ENCODE results near the gene DBF4B.
"Not testable (repeated sequence)": the region's sequence is repeated elsewhere in the genome, so short reads cannot be mapped to it uniquely, and the experiment has no call there.

Gene DBF4B

DNA sequence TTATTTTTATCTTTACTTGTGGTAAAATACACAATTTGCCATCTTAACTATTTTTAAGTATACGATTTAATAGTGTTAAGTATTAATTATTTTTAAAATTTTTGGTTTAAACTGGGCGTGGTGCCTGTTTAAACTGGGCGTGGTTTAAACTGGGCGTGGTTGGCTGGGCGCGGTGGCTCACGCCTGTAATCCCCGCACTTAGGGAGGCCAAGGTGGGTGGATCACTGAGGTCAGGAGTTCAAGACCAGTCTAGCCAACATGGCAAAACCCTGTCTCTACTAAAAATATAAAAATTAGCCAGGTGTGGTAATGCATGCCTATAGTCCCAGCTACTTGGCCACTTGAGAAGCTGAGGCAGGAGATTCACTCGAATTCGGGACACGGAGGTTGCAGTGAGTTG is 14.9 kb upstream of the DBF4B start:
- H3K27me3 ChIP-seq (ENCODE audit: control insufficient read depth, low read length) = no peaks in the 10 kb centered on the region
- H3K4me1 ChIP-seq (ENCODE audit: control insufficient read depth, low read length) = peaks cover 10% of the 10 kb centered on the region
- no peaks in the 10 kb centered on the region for H3K9me3 ChIP-seq (ENCODE audit: control insufficient read depth, insufficient read depth, low read length)
- no peak overlapping the region for H3K27ac ChIP-seq (ENCODE audit: low read depth, low read length)
- TF ChIP-seq CTCF (IDR thresholded peaks at IDR 0.05; ENCODE audit: low read depth, low read length, poor library complexity, severe bottlenecking) = no peak
- no peak for TF ChIP-seq EZH2phosphoT487 (IDR thresholded peaks at IDR 0.05; ENCODE audit: borderline replicate concordance, low read length)
- H3K9me2 ChIP-seq (replicated peaks; ENCODE audit: control insufficient read depth, low read length) = no peaks in the 10 kb centered on the region
- H3K79me2 ChIP-seq (ENCODE audit: control insufficient read depth, low read length) = peaks cover 16% of the 10 kb centered on the region
- no peaks in the 10 kb centered on the region for H4K20me1 ChIP-seq (ENCODE audit: control insufficient read depth, insufficient read depth, low read depth, low read length)
- no peak overlapping the region for H3K4me2 ChIP-seq (ENCODE audit: low read length)
- peaks cover 4% of the 10 kb centered on the region; the same call in 1 of the 2 replicates for H3K36me3 ChIP-seq (ENCODE audit: control insufficient read depth, low read length)
- no peak overlapping the region for H3K4me3 ChIP-seq (ENCODE audit: low read length)
- no peaks in the 10 kb centered on the region for H3F3A ChIP-seq (ENCODE audit: control insufficient read depth, insufficient read depth)

GRCh38 chr17:44700288-44700687 is 8.2 kb upstream of the DBF4B start:
- not testable (repeated sequence) for H3K9me2 ChIP-seq (replicated peaks; ENCODE audit: control insufficient read depth, low read length)

DNA sequence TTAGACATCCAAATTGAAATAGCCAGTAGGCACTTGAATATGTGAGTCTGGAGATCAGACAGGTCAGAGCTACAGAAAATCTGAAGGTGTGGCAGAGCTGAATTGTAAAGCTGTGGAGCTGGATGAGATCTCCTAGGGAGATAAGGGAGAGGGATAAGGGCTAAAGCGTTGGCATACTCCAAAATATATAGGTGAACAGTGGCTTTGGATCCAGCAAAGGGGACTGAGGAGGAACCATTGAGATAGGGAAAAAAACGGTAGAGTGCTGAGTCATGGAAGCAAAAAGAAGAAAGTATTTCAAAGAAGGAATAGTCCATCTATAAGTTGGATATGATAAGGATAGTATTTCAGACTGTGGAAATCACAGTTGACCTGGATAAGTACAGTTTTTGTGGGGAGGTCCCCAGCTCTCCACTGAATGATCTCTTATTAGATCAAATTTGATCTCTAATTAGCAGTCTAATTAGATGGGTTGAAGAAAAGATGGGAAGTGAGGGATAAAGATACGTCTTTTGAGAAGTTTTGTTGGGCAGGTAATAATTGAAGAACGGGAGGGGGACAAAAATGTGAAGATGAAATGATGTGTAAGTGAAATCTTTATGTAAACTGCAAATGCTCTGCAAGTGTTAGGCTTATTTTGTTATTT is 587 bp upstream of the DBF4B start:
- Histone ChIP-seq H3K9me2 (replicated peaks; ENCODE audit: control insufficient read depth, low read length) (no peaks in the 10 kb centered on the region), H3K4me1 (ENCODE audit: control insufficient read depth, low read length) (peaks cover 15% of the 10 kb centered on the region), H3F3A (ENCODE audit: control insufficient read depth, insufficient read depth) (no peaks in the 10 kb centered on the region), H3K9me3 (ENCODE audit: control insufficient read depth, insufficient read depth, low read length) (no peaks in the 10 kb centered on the region), H3K4me2 (ENCODE audit: low read length) (peak overlapping the region; percentile 87), H3K4me3 (ENCODE audit: low read length) (peak overlapping the region; percentile 93), H3K79me2 (ENCODE audit: control insufficient read depth, low read length) (peaks cover 38% of the 10 kb centered on the region), H3K36me3 (ENCODE audit: control insufficient read depth, low read length) (peaks cover 5% of the 10 kb centered on the region), H4K20me1 (ENCODE audit: control insufficient read depth, insufficient read depth, low read depth, low read length) (no peaks in the 10 kb centered on the region), H3K27me3 (ENCODE audit: control insufficient read depth, low read length) (no peaks in the 10 kb centered on the region), H3K27ac (ENCODE audit: low read depth, low read length) (peak overlapping the region; percentile 51; the same call in 1 of the 2 replicates)
- TF ChIP-seq EZH2phosphoT487 (IDR thresholded peaks at IDR 0.05; ENCODE audit: borderline replicate concordance, low read length) (no peak), CTCF (IDR thresholded peaks at IDR 0.05; ENCODE audit: low read depth, low read length, poor library complexity, severe bottlenecking) (no peak)

More at GRCh38 chr17:44700288-44700687, 8.2 kb upstream of the DBF4B start:
- H3K9me3 ChIP-seq (ENCODE audit: control insufficient read depth, insufficient read depth, low read length); H3K4me3 ChIP-seq (ENCODE audit: low read length); H4K20me1 ChIP-seq (ENCODE audit: control insufficient read depth, insufficient read depth, low read depth, low read length); H3K4me1 ChIP-seq (ENCODE audit: control insufficient read depth, low read length); H3K36me3 ChIP-seq (ENCODE audit: control insufficient read depth, low read length); H3K4me2 ChIP-seq (ENCODE audit: low read length); H3K79me2 ChIP-seq (ENCODE audit: control insufficient read depth, low read length); H3K27me3 ChIP-seq (ENCODE audit: control insufficient read depth, low read length); H3K27ac ChIP-seq (ENCODE audit: low read depth, low read length); H3F3A ChIP-seq (ENCODE audit: control insufficient read depth, insufficient read depth): not testable (repeated sequence)

- no peaks in the 10 kb centered on the region for H4K20me1 ChIP-seq (ENCODE audit: control insufficient read depth, insufficient read depth, low read depth, low read length)
- no peak overlapping the region for H3K4me3 ChIP-seq (ENCODE audit: low read length)
- H3K4me1 ChIP-seq (ENCODE audit: control insufficient read depth, low read length) = no peaks in the 10 kb centered on the region
- H3K9me2 ChIP-seq (replicated peaks; ENCODE audit: control insufficient read depth, low read length) = no peaks in the 10 kb centered on the region
- peaks cover 5% of the 10 kb centered on the region; the same call in 1 of the 2 replicates for H3K79me2 ChIP-seq (ENCODE audit: control insufficient read depth, low read length)
- no peaks in the 10 kb centered on the region for H3K27me3 ChIP-seq (ENCODE audit: control insufficient read depth, low read length)
- TF ChIP-seq CTCF (IDR thresholded peaks at IDR 0.05; ENCODE audit: low read depth, low read length, poor library complexity, severe bottlenecking) = no peak
- no peak for TF ChIP-seq EZH2phosphoT487 (IDR thresholded peaks at IDR 0.05; ENCODE audit: borderline replicate concordance, low read length)
- H3K36me3 ChIP-seq (ENCODE audit: control insufficient read depth, low read length) = peaks cover 49% of the 10 kb centered on the region
- H3F3A ChIP-seq (ENCODE audit: control insufficient read depth, insufficient read depth) = no peaks in the 10 kb centered on the region
- no peak overlapping the region for H3K4me2 ChIP-seq (ENCODE audit: low read length)
- no peak overlapping the region for H3K27ac ChIP-seq (ENCODE audit: low read depth, low read length)
- H3K9me3 ChIP-seq (ENCODE audit: control insufficient read depth, insufficient read depth, low read length) = no peaks in the 10 kb centered on the region
Measured at GRCh38 chr17:44719444-44719843, 11.0 kb downstream of the DBF4B start.

Data from DOHH2 (cell line).